ELF-1 (cell line): ENCODE data around the gene PI4K2B.
"Not testable (repeated sequence)": the region's sequence is repeated elsewhere in the genome, so short reads cannot be mapped to it uniquely, and the experiment has no call there.

Source experiments
- DNase-seq: peaks from one replicate; pipeline ENCODE4 v3.0.0-alpha.2; 2016; ENCODE audit warnings: low read depth, low spot score

Gene PI4K2B

GRCh38 chr4:25233737-25234389, at the start of gene PI4K2B:
Gene PI4K2B (plus strand): TSS chr4:25234033. CDS start chr4:25234164, 131 bp downstream.
- peak; percentile 83 for DNase-seq

GRCh38 chr4:25184056-25184455, 49.8 kb upstream of the PI4K2B start:
- DNase-seq: no peak

DNA sequence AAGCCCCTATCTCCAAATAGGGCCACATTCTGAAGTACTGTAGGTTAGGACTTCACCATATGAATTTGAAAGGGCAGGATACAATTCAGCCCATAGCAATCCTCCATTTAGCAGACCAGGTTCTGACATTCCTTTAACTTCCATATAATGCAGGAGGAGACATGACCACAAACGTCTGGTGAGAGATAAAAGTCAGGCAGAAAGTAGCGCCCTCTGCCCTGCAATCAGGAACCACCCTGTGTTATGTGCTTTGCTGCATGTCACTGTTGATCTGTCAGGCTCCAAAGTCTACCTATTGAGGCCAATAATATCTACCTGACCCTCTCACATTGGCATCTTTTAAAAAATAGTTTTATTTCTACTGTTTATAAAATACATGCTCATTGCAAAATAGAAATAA, 43.4 kb upstream of the PI4K2B start:
- no peak for DNase-seq

DNA sequence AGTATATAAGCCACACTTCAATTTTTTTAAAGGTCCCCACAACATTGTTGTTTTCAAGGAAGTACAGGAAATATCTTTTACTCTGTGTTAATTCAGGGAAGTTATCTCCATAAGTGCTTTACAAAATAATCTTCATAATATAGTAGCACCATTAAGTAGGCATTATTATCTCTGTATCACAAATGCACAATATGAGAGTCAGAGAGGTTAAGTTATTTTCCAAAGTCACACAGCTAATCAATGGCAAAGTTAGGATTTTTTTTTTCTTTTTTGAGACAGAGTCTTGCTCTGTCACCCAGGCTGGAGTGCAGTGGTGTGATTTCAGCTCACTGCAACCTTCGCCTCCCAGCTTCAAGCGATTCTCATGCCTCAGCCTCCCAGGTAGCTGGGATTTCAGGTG, 35.1 kb upstream of the PI4K2B start:
- no peak for DNase-seq

- no peak for DNase-seq
These were observed 25.8 kb upstream of the PI4K2B start for GRCh38 chr4:25207997-25208396.

DNA sequence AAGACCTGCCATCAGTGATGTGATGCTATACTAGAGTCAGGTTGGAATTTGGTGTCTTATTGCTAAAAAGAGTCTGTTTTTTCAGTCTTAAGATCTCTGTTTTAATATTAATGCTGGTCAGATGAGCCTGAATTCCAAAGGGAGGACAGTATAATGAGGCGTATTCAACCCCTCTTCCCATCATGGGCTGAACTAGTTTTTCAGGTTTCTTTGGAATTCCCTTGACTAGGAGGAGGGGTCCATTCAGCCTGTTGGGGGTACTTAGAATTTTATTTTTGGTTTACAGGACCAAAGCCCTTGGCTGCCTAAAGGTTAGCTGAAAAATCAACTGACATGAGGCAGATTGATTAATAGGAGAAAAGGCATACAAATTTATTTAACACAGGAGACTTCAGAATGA, 24.1 kb upstream of the PI4K2B start:
- peak; percentile 67 for DNase-seq

DNA sequence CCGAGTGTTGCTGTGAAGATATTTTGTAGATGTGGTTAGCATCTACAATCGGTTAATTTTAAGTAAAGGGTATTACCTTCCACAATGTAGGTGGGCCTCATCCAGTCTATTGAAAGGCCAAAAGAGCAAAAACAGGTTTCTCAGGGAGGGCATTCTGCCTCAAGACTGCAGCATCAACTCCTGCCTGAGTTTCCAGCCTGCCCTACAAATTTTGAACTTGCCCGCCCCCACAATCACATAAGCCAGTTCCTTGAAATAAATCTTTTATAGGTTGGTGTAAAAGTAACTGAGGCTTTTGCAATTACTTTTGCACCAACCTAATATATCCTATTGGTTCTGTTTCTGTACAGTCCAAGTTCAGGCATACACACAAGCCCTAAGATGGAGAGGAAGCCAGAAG, 22.1 kb upstream of the PI4K2B start:
- no peak for DNase-seq

GRCh38 chr4:25212822-25213221, 21.0 kb upstream of the PI4K2B start:
- no peak for DNase-seq

- DNase-seq: no peak
These were observed 20.4 kb upstream of the PI4K2B start for GRCh38 chr4:25213347-25213979.

- DNase-seq: not testable (repeated sequence)
These were observed 19.1 kb upstream of the PI4K2B start for GRCh38 chr4:25214750-25215149.

DNA sequence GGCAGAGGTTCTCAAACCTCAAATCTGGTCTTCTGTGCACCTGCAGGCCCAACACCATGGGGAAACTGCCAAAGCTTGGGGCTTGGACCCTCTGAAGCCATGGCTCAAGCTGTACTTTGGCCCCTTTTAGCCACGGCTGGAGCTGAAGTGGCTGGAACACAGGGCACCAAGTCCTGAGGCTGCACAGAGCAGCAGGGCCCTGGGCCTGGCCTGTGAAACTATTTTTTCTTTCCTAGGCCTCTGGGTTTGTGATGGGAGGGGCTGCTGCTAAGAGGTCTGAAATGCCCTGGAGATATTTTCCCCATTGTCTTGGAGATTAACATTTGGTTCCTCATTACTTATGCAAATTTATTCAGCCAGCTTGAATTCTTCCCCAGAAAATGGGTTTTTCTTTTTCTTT, 18.3 kb upstream of the PI4K2B start:
- peak; percentile 71 for DNase-seq

DNA sequence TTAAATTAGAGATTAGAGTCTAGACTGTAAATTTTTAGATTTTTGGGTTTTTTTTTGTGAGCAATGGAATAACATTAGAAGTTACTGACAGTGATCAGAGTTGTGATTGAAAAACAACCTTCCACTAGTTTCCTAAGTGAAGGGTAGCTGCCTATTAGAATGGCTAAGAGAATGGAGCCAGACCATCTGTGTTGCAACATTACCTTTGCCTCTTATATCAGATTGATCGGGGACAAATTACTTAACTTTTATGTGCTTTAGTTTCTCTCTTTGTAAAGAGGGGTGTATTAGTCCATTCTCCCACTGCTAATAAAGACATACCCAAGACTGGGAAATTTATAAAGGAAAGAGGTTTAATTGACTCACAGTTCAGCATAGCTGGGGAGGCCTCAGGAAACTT, 12.5 kb upstream of the PI4K2B start:
- DNase-seq: no peak

DNA sequence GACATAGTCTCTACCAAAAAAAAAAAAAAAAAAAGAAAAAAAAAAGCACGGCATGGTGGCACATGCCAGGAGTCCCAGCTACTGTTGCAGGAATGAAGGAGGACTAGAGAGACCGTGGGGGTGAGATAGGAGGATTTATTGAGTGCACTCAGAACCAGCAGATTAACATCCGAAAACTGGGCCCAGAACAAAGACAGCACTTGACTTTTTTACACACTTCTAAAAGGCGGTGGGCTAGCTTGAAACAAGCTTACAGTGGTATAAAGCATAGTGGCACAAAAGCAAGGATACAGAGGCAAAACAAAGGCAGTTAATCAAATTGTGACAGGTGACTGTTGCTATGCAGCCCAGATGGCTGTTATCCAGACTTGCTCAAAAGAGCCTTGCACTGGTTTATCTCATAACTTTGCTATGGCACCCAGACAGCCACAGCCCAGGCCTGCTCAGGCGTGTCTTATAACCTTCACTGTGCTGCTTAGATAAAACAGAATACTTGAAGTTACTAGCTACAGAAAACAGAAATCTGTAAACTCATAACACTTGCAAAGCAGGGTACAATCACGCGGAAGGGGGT, 9.9 kb upstream of the PI4K2B start:
- DNase-seq: peak; percentile 54

DNA sequence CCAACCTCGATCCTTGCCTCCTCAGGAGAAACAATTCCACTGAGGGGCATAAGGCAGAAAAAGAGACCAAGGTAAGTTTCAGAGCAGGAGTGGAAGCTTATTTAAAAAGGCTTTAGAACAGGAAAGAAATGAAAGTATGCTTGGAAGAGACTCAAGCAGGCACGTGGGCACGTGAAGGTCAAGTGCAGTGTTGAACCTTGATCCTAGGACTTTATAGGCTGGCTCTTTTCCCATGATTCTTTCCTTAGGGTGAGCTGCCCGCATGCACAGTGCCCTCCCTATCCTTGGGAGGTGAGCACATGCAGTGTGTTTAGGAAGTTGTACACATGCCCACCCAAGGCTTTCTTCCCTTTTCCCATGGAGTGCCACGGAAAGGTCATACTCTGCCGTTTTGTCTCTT, 4.0 kb upstream of the PI4K2B start:
- no peak for DNase-seq

DNA sequence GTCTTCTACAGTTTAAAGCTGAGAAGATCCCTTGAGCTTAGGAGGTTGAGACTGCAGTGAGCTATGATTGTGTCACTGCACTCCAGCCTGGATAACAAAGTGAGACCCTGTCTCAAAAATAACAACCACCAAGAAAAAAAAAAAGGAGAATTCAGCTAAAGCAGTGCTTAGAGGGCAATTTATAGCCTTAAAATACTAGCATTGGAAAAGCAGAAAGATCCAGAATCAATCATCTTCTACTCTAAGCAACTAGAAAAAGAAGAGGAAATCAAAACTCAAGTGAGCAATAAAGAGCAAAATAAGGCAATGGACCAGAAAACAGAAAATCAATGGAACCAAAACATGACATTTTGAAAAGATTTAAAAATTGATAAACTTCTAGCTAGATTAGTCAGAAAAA, 639 bp upstream of the PI4K2B start:
- DNase-seq: no peak

- DNase-seq: peak; percentile 51
These were observed 847 bp downstream of the PI4K2B start for GRCh38 chr4:25234390-25235370.

DNA sequence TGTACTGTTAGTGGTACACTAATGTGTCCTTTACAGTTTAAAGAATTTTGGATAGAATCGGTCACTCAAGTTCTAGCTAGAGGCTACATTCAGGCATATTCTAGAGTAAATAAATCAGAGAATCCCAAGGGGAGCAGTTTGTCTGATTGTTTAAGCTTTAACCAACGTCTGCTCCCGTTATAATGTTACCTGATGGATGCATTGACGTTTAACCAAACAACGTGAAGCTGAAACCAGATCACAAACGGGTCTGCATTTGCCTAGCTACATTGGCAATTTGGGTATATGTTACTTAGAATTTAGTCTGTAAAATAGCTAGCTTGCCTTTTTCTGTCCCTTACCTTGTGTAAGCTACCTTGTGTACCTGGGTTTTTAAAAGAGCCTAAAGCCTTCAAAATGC, 1.6 kb downstream of the PI4K2B start:
- DNase-seq: no peak

DNA sequence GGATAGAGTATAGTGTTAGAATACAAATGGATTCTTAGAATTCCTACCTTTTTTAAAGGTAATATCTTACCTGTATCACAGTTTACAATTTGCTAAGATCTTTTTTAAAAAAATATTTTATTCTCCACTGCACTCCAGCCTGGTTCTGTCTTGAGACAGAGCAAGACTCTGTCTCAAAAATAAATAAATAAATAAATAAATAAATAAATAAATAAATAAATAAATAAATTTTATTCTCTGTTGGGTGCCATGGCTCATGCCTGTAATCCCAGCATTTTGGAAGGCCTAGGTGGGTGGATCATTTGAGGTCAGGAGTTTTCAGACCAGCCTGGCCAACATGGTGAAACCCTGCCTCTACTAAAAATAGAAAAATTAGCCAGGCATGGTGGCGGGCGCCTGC, 2.2 kb downstream of the PI4K2B start:
- DNase-seq: not testable (repeated sequence)

GRCh38 chr4:25236971-25237370, 3.1 kb downstream of the PI4K2B start:
- DNase-seq: no peak

- no peak for DNase-seq
These were observed 4.2 kb downstream of the PI4K2B start for GRCh38 chr4:25238052-25238451.

DNA sequence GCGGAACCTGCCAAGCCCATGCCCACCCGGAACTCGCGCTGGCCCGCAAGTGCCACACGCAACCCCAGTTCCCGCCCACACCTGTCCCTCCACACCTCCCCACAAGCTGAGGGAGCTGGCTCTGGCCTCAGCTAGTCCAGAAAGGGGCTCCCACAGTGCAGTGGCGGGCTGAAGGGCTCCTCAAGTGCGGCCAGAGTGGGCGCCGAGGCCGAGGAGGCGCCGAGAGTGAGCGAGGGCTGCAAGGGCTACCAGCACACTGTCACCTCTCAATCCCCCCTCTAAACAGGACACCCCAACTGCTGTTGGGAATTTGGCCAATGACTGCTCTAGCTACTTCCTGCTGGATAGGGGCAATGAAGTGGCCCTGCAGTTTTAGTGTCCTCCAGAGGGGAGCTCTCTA, 5.7 kb downstream of the PI4K2B start:
- not testable (repeated sequence) for DNase-seq

DNA sequence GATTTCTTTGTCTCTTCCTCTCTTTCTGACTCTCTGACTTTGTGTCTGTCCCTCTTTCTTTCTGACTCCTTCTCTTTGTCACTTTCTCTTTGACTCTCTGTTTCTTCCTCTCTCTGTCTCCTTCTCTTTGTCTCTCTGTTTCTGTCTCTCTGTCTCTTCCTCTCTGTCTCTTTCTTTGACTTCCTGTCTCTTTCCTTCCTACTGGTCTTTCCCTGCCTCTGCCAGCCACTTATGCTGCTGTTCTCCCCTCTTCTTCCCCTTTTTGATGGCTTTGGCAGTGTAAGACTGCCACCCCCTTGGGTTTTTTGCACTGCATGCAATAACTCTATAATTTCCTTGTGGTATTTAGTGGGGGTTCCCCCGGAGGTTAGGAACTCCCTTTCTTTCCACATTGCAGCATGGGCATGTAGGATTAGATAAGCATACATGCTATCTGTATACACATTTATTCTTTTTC, 6.9 kb downstream of the PI4K2B start:
- not testable (repeated sequence) for DNase-seq
